HepG2 (cell line): ENCODE measurements around the gene GIPC3. TPM values are rescaled to one million over a fixed set of nuclear protein-coding genes. Genes with fewer than 3 reads are reported as not detected.
A peak's percentile ranks its signal among the peaks of the same experiment; 100 is the strongest.

Experiments
- BCL6 ChIP-seq: IDR thresholded peaks from 2 replicates; pipeline ENCODE4 v1.6.1; 2016; ENCODE audit warnings: missing genetic modification reagents, missing compliant biosample characterization
- CEBPG ChIP-seq: IDR thresholded peaks from 2 replicates; pipeline ENCODE4 v1.6.1; 2016
- DMAP1 ChIP-seq: IDR thresholded peaks from 2 replicates; pipeline ENCODE4 v1.6.1; 2016
- ESRRA ChIP-seq: sonication (generic); formaldehyde crosslinking; IDR thresholded peaks from 2 replicates; pipeline ENCODE4 v1.5.1; 2020; ENCODE audit warnings: mild to moderate bottlenecking, low read depth, missing genetic modification reagents
- FOXA3 ChIP-seq: IDR thresholded peaks from 2 replicates; pipeline ENCODE4 v1.6.1; 2016; ENCODE audit warnings: missing genetic modification reagents, missing compliant biosample characterization
- HNF4A ChIP-seq: sonication (generic); formaldehyde crosslinking; IDR thresholded peaks from 2 replicates; pipeline ENCODE4 v1.4.0; 2020; ENCODE audit warnings: missing genetic modification reagents
- MTF2 ChIP-seq: sonication (generic); formaldehyde crosslinking; IDR thresholded peaks from 2 replicates; pipeline ENCODE4 v1.5.0; 2020; ENCODE audit warnings: missing genetic modification reagents, borderline replicate concordance
- NR2F2 ChIP-seq: IDR thresholded peaks from 2 replicates; pipeline ENCODE4 v1.6.1; 2012; ENCODE audit warnings: low read depth, inconsistent platforms, borderline replicate concordance
- PHF8 ChIP-seq: sonication (generic); formaldehyde crosslinking; IDR thresholded peaks from 2 replicates; pipeline ENCODE4 v1.5.0; 2020; ENCODE audit warnings: missing genetic modification reagents
- SP5 ChIP-seq: IDR thresholded peaks from 2 replicates; pipeline ENCODE4 v1.6.1; 2016; ENCODE audit warnings: low read depth, borderline replicate concordance
- TGIF2 ChIP-seq: IDR thresholded peaks from 2 replicates; pipeline ENCODE4 v1.6.1; 2016; ENCODE audit warnings: control low read depth, missing compliant biosample characterization
- ZFP41 ChIP-seq: sonication (generic); formaldehyde crosslinking; IDR thresholded peaks from 2 replicates; pipeline ENCODE4 v1.4.0; 2020; ENCODE audit warnings: mild to moderate bottlenecking, missing genetic modification reagents, borderline replicate concordance
- ZFY ChIP-seq: sonication (generic); formaldehyde crosslinking; IDR thresholded peaks from 2 replicates; pipeline ENCODE4 v1.4.0; 2020; ENCODE audit warnings: missing genetic modification reagents
- ZNF431 ChIP-seq: sonication (generic); formaldehyde crosslinking; IDR thresholded peaks from 2 replicates; pipeline ENCODE4 v1.9.0; 2022; ENCODE audit warnings: missing genetic modification reagents, low read depth, mild to moderate bottlenecking, borderline replicate concordance
- ZNF484 ChIP-seq: sonication (generic); formaldehyde crosslinking; IDR thresholded peaks from 2 replicates; pipeline ENCODE4 v1.5.1; 2020; ENCODE audit warnings: mild to moderate bottlenecking, low read depth, missing genetic modification reagents, borderline replicate concordance
- ZNF543 ChIP-seq: sonication (generic); formaldehyde crosslinking; IDR thresholded peaks from 2 replicates; pipeline ENCODE4 v1.4.0; 2020; ENCODE audit warnings: mild to moderate bottlenecking, missing genetic modification reagents
- ZNF547 ChIP-seq: sonication (generic); formaldehyde crosslinking; IDR thresholded peaks from 2 replicates; pipeline ENCODE4 v1.5.1; 2020; ENCODE audit warnings: mild to moderate bottlenecking, missing genetic modification reagents
- ZNF556 ChIP-seq: sonication (generic); formaldehyde crosslinking; IDR thresholded peaks from 2 replicates; pipeline ENCODE4 v1.4.0; 2020; ENCODE audit warnings: mild to moderate bottlenecking, missing genetic modification reagents, borderline replicate concordance
- ZNF777 ChIP-seq: sonication (generic); formaldehyde crosslinking; IDR thresholded peaks from 2 replicates; pipeline ENCODE4 v1.4.0; 2020; ENCODE audit warnings: missing genetic modification reagents
- ZSCAN12 ChIP-seq: sonication (generic); formaldehyde crosslinking; IDR thresholded peaks from 2 replicates; pipeline ENCODE4 v1.9.0; 2021; ENCODE audit warnings: mild to moderate bottlenecking, missing genetic modification reagents
- ZSCAN31 ChIP-seq: sonication (generic); formaldehyde crosslinking; IDR thresholded peaks from 2 replicates; pipeline ENCODE4 v1.5.0; 2020; ENCODE audit warnings: low read depth, mild to moderate bottlenecking, missing genetic modification reagents
- polyA plus RNA-seq, 8 experiments: library from polyadenylated mRNA; depleted of rRNA in 3 of 8; stranded (reverse) in 7 of 8; unstranded in 1 of 8; fragments of >200 nt; fragmentation: Illumina TruSeq in 4 of 8; extraction: Trizol in 4 of 8; gene quantifications; 2 replicates each; pipeline versions ENCODE4 v1.2.1 to v1.2.3, GENCODE V29; 2011 to 2016; ENCODE audit warnings: low read depth in 4 of 8, missing spikeins in 1 of 8, mixed read lengths in 1 of 8; ENCODE audit not compliant: insufficient read depth in 1 of 8
- total RNA-seq, 5 experiments: library from RNA; depleted of rRNA; stranded (reverse); fragments of >200 nt; fragmentation: Illumina TruSeq; extraction: Trizol; gene quantifications; 2 replicates each; pipeline ENCODE4 v1.2.3, GENCODE V29; 2016; ENCODE audit warnings: low read depth in 1 of 5
- TF ChIP-seq, protein P1 (sequence below): sonication (generic); formaldehyde crosslinking; IDR thresholded peaks from 2 replicates; pipeline ENCODE4 v1.5.1; 2020; ENCODE audit warnings: mild to moderate bottlenecking, moderate library complexity, missing genetic modification reagents
- TF ChIP-seq, protein P2 (sequence below): sonication (generic); formaldehyde crosslinking; IDR thresholded peaks from 2 replicates; pipeline ENCODE4 v1.5.0; 2020; ENCODE audit warnings: mild to moderate bottlenecking, missing genetic modification reagents, borderline replicate concordance

The GIPC3 gene
- total and polyA plus RNA-seq, 2 of the 13 experiments (the other 11 are each of a cell fraction or from before 2014, with no cell fraction given): 0.05 TPM; not detected in 1

DNA sequence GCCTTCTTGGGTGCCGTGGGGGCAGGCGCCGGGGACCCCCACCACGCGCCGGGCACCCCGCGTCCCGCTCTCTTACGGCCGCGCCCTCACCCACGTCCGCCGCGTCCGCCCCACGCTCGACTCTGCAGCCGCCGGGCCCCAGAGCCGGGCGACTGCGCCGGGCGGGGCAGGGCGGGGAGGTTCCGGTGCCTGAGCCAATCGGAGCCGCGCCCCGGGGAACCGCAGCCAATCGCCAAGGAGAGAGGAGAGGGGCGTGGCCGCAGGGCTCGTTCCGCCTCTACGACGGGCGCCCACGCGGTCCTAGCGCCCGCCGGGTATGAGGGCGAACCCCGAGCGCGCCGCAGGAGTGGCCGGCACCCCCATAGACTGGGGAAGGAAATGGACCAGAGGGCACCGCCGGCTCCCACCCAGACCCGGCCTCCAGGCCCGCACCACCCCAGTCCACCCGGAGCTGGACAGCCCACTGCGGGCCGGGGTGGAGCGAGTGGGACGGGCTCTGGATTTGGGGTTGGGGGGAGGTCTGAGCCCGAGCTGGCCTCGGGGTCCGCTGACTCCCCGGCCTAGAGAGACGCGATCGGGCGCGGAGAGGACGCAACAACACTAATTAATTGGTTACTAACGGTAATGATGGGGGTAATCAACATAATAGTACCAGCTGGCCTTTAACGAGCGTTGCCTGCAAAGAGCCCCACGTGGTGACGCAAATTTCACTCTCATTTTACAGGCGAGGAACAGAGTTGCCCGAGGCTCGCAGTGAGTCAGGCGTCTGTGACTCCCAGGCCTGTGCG, 27.6 kb upstream of the GIPC3 start, which contains the start of gene MFSD12 (continued):
- TF ChIP-seq NR2F2: no peak
- no peak for TF ChIP-seq CEBPG (CRISPR knock-in tag)
- TF ChIP-seq ZFY (CRISPR knock-in tag): peak; percentile 71
- TF ChIP-seq, protein P1, sequence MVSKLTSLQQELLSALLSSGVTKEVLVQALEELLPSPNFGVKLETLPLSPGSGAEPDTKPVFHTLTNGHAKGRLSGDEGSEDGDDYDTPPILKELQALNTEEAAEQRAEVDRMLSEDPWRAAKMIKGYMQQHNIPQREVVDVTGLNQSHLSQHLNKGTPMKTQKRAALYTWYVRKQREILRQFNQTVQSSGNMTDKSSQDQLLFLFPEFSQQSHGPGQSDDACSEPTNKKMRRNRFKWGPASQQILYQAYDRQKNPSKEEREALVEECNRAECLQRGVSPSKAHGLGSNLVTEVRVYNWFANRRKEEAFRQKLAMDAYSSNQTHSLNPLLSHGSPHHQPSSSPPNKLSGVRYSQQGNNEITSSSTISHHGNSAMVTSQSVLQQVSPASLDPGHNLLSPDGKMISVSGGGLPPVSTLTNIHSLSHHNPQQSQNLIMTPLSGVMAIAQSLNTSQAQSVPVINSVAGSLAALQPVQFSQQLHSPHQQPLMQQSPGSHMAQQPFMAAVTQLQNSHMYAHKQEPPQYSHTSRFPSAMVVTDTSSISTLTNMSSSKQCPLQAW (CRISPR knock-in tag): peak; percentile 69; the same call in 1 of the 2 replicates
- peak; percentile 23; the same call in 1 of the 2 replicates for TF ChIP-seq FOXA3 (CRISPR knock-in tag)
- TF ChIP-seq SP5: peak; percentile 83
- peak; percentile 73 for TF ChIP-seq PHF8 (CRISPR knock-in tag)
- no peak for TF ChIP-seq HNF4A (CRISPR knock-in tag)
- TF ChIP-seq ZNF556 (CRISPR knock-in tag): peak; percentile 32; the same call in 1 of the 2 replicates
- TF ChIP-seq TGIF2: no peak
- TF ChIP-seq ZNF543 (CRISPR knock-in tag): 0 out of 2 replicates have a peak, but pooled peaks have one; percentile 62
- TF ChIP-seq, protein P2, sequence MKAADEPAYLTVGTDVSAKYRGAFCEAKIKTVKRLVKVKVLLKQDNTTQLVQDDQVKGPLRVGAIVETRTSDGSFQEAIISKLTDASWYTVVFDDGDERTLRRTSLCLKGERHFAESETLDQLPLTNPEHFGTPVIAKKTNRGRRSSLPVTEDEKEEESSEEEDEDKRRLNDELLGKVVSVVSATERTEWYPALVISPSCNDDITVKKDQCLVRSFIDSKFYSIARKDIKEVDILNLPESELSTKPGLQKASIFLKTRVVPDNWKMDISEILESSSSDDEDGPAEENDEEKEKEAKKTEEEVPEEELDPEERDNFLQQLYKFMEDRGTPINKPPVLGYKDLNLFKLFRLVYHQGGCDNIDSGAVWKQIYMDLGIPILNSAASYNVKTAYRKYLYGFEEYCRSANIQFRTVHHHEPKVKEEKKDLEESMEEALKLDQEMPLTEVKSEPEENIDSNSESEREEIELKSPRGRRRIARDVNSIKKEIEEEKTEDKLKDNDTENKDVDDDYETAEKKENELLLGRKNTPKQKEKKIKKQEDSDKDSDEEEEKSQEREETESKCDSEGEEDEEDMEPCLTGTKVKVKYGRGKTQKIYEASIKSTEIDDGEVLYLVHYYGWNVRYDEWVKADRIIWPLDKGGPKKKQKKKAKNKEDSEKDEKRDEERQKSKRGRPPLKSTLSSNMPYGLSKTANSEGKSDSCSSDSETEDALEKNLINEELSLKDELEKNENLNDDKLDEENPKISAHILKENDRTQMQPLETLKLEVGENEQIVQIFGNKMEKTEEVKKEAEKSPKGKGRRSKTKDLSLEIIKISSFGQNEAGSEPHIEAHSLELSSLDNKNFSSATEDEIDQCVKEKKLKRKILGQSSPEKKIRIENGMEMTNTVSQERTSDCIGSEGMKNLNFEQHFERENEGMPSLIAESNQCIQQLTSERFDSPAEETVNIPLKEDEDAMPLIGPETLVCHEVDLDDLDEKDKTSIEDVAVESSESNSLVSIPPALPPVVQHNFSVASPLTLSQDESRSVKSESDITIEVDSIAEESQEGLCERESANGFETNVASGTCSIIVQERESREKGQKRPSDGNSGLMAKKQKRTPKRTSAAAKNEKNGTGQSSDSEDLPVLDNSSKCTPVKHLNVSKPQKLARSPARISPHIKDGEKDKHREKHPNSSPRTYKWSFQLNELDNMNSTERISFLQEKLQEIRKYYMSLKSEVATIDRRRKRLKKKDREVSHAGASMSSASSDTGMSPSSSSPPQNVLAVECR (CRISPR knock-in tag): peak; percentile 71; the same call in 1 of the 2 replicates
- TF ChIP-seq ZSCAN31 (CRISPR knock-in tag): no peak
- TF ChIP-seq DMAP1 (CRISPR knock-in tag): peak; percentile 55; the same call in 1 of the 2 replicates
- 0 out of 2 replicates have a peak, but pooled peaks have one; percentile 60 for TF ChIP-seq ZFP41 (CRISPR knock-in tag)
- TF ChIP-seq MTF2: no peak
- TF ChIP-seq ZNF547 (CRISPR knock-in tag): 0 out of 2 replicates have a peak, but pooled peaks have one; percentile 30
- TF ChIP-seq BCL6 (CRISPR knock-in tag): peak; percentile 29; the same call in 1 of the 2 replicates
- peak; percentile 48; the same call in 1 of the 2 replicates for TF ChIP-seq ESRRA
- no peak for TF ChIP-seq ZNF484 (CRISPR knock-in tag)
- no peak for TF ChIP-seq ZNF431 (CRISPR knock-in tag)
- peak; percentile 87 for TF ChIP-seq ZNF777 (CRISPR knock-in tag)
- TF ChIP-seq ZSCAN12 (CRISPR knock-in tag): 0 out of 2 replicates have a peak, but pooled peaks have one; percentile 43
